IMR-90 (cell line): ENCODE data around the gene EHD4. TPM values are rescaled to one million over a fixed set of nuclear protein-coding genes. Genes with fewer than 3 reads are reported as not detected.

Experiments
- ATAC-seq: fragments of 200-7000 bp; cut with Tn5 transposase; 2 replicates; pipeline ENCODE4 v1.9.1; 2020; ENCODE audit warnings: low read depth, mild to moderate bottlenecking, moderate library complexity
- BruUV-seq: library from RNA; stranded (reverse); fragments of 400-500 nt; replicated peaks from 2 replicates; lab custom pipeline; 2021; lab: Mats Ljungman, UMichigan
- CTCF ChIA-PET: fragments of 300-600 bp; formaldehyde crosslinking; extraction: SDS; loops from one replicate; lab custom pipeline; 2021; ENCODE audit warnings: antibody characterized with exemption; lab: Yijun Ruan, JAX
- POLR2A ChIA-PET: fragments of 300-600 bp; sonication (Branson Sonifier 250); formaldehyde crosslinking; loops from one replicate; lab custom pipeline; 2022; ENCODE audit warnings: antibody characterized with exemption; ENCODE audit not compliant: unreplicated experiment; lab: Charles Lee
- DNase-seq: peaks from one replicate; pipeline ENCODE4 v3.0.0; 2013
- H2AFZ ChIP-seq: replicated peaks from 2 replicates; pipeline ENCODE3; 2013; ENCODE audit warnings: low read length, mild to moderate bottlenecking; ENCODE audit not compliant: poor library complexity
- H2AK5ac ChIP-seq: 2 replicates; pipeline ENCODE4 v1.6.1; 2013; ENCODE audit warnings: low read depth, low read length, inconsistent platforms
- H2AK9ac ChIP-seq: replicated peaks from 2 replicates; pipeline ENCODE3; 2013; ENCODE audit warnings: mild to moderate bottlenecking, low read depth, low read length, moderate library complexity; ENCODE audit not compliant: poor library complexity
- H2BK120ac ChIP-seq: 2 replicates; pipeline ENCODE4 v1.6.1; 2013; ENCODE audit warnings: low read depth, low read length, inconsistent platforms
- H2BK15ac ChIP-seq: 3 replicates; pipeline ENCODE4 v1.6.1; 2013; ENCODE audit warnings: low read depth, low read length, inconsistent platforms
- H2BK20ac ChIP-seq: 2 replicates; pipeline ENCODE4 v1.6.1; 2013; ENCODE audit warnings: low read depth, mild to moderate bottlenecking, inconsistent platforms, low read length, moderate library complexity
- H2BK5ac ChIP-seq: 2 replicates; pipeline ENCODE4 v1.6.1; 2013; ENCODE audit warnings: mild to moderate bottlenecking, low read depth, low read length, inconsistent platforms; ENCODE audit not compliant: poor library complexity, severe bottlenecking
- H3K14ac ChIP-seq: replicated peaks from 2 replicates; pipeline ENCODE4 v1.6.1; 2013; ENCODE audit warnings: low read depth, low read length, inconsistent platforms
- H3K18ac ChIP-seq: 2 replicates; pipeline ENCODE4 v1.6.1; 2013; ENCODE audit warnings: low read depth, low read length, control low read depth
- H3K23ac ChIP-seq: 2 replicates; pipeline ENCODE4 v1.6.1; 2013; ENCODE audit warnings: low read depth, low read length, inconsistent platforms
- H3K27ac ChIP-seq: 2 replicates; pipeline ENCODE4 v1.5.1; 2013; ENCODE audit warnings: mild to moderate bottlenecking, control low read depth, low read length; ENCODE audit not compliant: insufficient read depth
- H3K27me3 ChIP-seq: 2 replicates; pipeline ENCODE4 v1.6.1; 2013; ENCODE audit warnings: low read length; ENCODE audit not compliant: control insufficient read depth, insufficient read depth
- H3K36me3 ChIP-seq: 2 replicates; pipeline ENCODE4 v1.6.1; 2013; ENCODE audit warnings: low read length, mixed read lengths; ENCODE audit not compliant: control insufficient read depth, insufficient read depth
- H3K4ac ChIP-seq: 2 replicates; pipeline ENCODE4 v1.6.1; 2013; ENCODE audit warnings: low read depth, low read length, inconsistent platforms
- H3K4me1 ChIP-seq: 2 replicates; pipeline ENCODE4 v1.6.1; 2013; ENCODE audit warnings: low read length, mixed read lengths; ENCODE audit not compliant: control insufficient read depth, insufficient read depth
- H3K4me2 ChIP-seq: 2 replicates; pipeline ENCODE4 v1.6.1; 2013; ENCODE audit warnings: low read depth, mild to moderate bottlenecking, control low read depth, low read length, moderate library complexity
- H3K4me3 ChIP-seq: 2 replicates; pipeline ENCODE4 v1.5.1; 2013; ENCODE audit warnings: low read depth, mild to moderate bottlenecking, control low read depth, low read length, moderate library complexity; ENCODE audit not compliant: insufficient read depth
- H3K56ac ChIP-seq: 2 replicates; pipeline ENCODE4 v1.6.1; 2013; ENCODE audit warnings: low read length, inconsistent platforms; ENCODE audit not compliant: insufficient read depth; ENCODE audit errors: extremely low read depth
- H3K79me1 ChIP-seq, 2 experiments: 2 replicates each; pipeline ENCODE4 v1.6.1; 2013; ENCODE audit warnings: low read length in 2 of 2, inconsistent platforms in 1 of 2, low read depth in 1 of 2
- H3K9ac ChIP-seq: 2 replicates; pipeline ENCODE4 v1.6.1; 2013; ENCODE audit warnings: low read depth, low read length, control low read depth
- H3K9me1 ChIP-seq: 2 replicates; pipeline ENCODE4 v1.6.1; 2013; ENCODE audit warnings: low read length, inconsistent platforms; ENCODE audit not compliant: insufficient read depth
- H3K9me3 ChIP-seq: 2 replicates; pipeline ENCODE4 v1.6.1; 2013; ENCODE audit warnings: low read length; ENCODE audit not compliant: control insufficient read depth, insufficient read depth
- H4K20me1 ChIP-seq: 2 replicates; pipeline ENCODE4 v1.6.1; 2013; ENCODE audit warnings: low read length, inconsistent platforms; ENCODE audit not compliant: insufficient read depth
- H4K5ac ChIP-seq: 2 replicates; pipeline ENCODE4 v1.6.1; 2013; ENCODE audit warnings: mild to moderate bottlenecking, low read depth, low read length, control low read depth
- H4K8ac ChIP-seq, 2 experiments: 2 replicates each; pipeline ENCODE4 v1.6.1; 2013; ENCODE audit warnings: low read depth in 2 of 2, low read length in 2 of 2, control low read depth in 1 of 2, inconsistent platforms in 1 of 2
- H4K91ac ChIP-seq: 2 replicates; pipeline ENCODE4 v1.6.1; 2013; ENCODE audit warnings: low read depth, low read length, inconsistent platforms; ENCODE audit not compliant: insufficient read depth
- BHLHE40 ChIP-seq: fragments of 150-350 bp; IDR thresholded peaks from 2 replicates; pipeline ENCODE4 v1.6.1; 2016; ENCODE audit warnings: mild to moderate bottlenecking, low read depth, low read length
- CEBPB ChIP-seq: IDR thresholded peaks from 2 replicates; pipeline ENCODE4 v1.6.1; 2012; ENCODE audit warnings: low read depth, low read length, improper control_type of control experiment
- FOS ChIP-seq: fragments of 150-350 bp; IDR thresholded peaks from 2 replicates; pipeline ENCODE4 v1.6.1; 2016; ENCODE audit warnings: low read depth, low read length
- MAFK ChIP-seq: IDR thresholded peaks from 2 replicates; pipeline ENCODE4 v1.6.1; 2012; ENCODE audit warnings: low read depth, low read length, improper control_type of control experiment
- NFE2L2 ChIP-seq: fragments of 150-350 bp; IDR thresholded peaks from 2 replicates; pipeline ENCODE4 v1.6.1; 2016; ENCODE audit warnings: low read depth, mild to moderate bottlenecking, low read length
- POLR2A ChIP-seq: IDR thresholded peaks from 2 replicates; pipeline ENCODE4 v1.6.1; 2012; ENCODE audit warnings: mild to moderate bottlenecking, low read depth, low read length
- RAD21 ChIP-seq: IDR thresholded peaks from 2 replicates; pipeline ENCODE4 v1.6.1; 2012; ENCODE audit warnings: low read length, improper control_type of control experiment
- RCOR1 ChIP-seq: IDR thresholded peaks from 2 replicates; pipeline ENCODE4 v1.6.1; 2012; ENCODE audit warnings: mild to moderate bottlenecking, low read length, improper control_type of control experiment; ENCODE audit not compliant: insufficient replicate concordance
- RFX5 ChIP-seq: IDR thresholded peaks from 2 replicates; pipeline ENCODE4 v1.8.0; 2012; ENCODE audit warnings: low read depth, mild to moderate bottlenecking, low read length, moderate library complexity
- WGBS, 2 experiments: methylation state at CpG; one replicate each; pipeline versions ENCODE4 v1.1.5 to v1.1.7; 2013; ENCODE audit warnings: missing lambda C conversion rate in 2 of 2; ENCODE audit not compliant: insufficient read length in 1 of 2; ENCODE audit errors: extremely low coverage in 2 of 2; 5-methylcytosine and 5-hydroxymethylcytosine counted together
- dilution Hi-C: fragments of 300-500 bp; cut with HindIII; formaldehyde crosslinking; loops from one replicate; pipeline ENCODE4 v1.14.3; 2018; ENCODE audit warnings: low sequenced_read_pairs; ENCODE audit not compliant: unreplicated experiment
- in situ Hi-C: fragments of 300-500 bp; cut with MboI; formaldehyde crosslinking; loops from 3 replicates; pipeline ENCODE4 v1.14.3; 2019; ENCODE audit warnings: low sequenced_read_pairs, inconsistent platforms, mixed read lengths
- intact Hi-C: fragments of 100-400 bp; cut with micrococcal nuclease; formaldehyde crosslinking; loops from 2 replicates; pipeline ENCODE4 v1.10.0; 2022
- polyA plus RNA-seq, 3 experiments: library from polyadenylated mRNA; depleted of rRNA; stranded (reverse); fragments of >200 nt; gene quantifications; 2 replicates each; pipeline ENCODE4 v1.2.3, GENCODE V29; 2012; ENCODE audit warnings: low replicate concordance in 1 of 3
- total RNA-seq: library from RNA; depleted of rRNA; stranded (reverse); fragments of >200 nt; gene quantifications from 2 replicates; pipeline ENCODE4 v1.2.3, GENCODE V29; 2012
- TF ChIP-seq, protein P1 (sequence below): fragments of 150-350 bp; IDR thresholded peaks from 2 replicates; pipeline ENCODE4 v1.6.1; 2017; ENCODE audit warnings: mild to moderate bottlenecking, antibody characterized with exemption, low read length, low read depth
- TF ChIP-seq, protein P2 (sequence below): conservative IDR thresholded peaks from 2 replicates; pipeline ENCODE4 v1.5.1; 2012; ENCODE audit warnings: mild to moderate bottlenecking, low read depth, low read length, improper control_type of control experiment
- TF ChIP-seq, protein P3 (sequence below): fragments of 150-350 bp; IDR thresholded peaks from 2 replicates; pipeline ENCODE4 v1.6.1; 2016; ENCODE audit warnings: low read depth, mild to moderate bottlenecking, low read length, moderate library complexity, borderline replicate concordance

The EHD4 gene
- total and polyA plus RNA-seq, 2 of the 4 experiments (the other 2 are of a cell fraction), result 21.0 to 29.0 TPM

DNA sequence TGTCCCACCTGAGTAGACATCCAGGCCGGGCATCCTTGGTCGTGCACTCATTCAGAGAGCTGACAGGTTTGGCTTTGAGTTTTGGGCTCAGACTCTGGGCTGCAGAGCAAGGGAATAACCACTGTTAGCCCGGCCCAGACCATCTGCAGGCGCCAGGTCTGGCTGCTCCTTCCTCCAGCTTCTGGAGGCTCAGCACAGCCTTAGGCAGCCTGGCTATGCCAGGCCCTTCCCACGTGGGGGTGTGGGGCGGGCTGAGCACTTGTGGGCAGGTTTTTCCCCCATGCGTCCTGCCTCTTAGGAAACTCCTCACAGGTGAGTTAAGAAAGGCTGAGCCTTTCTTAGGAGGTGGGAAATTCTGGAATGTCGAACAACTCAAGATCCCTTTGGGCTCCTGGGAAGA, 122.5 kb downstream of the EHD4 start:
- Histone ChIP-seq H3K36me3 (peaks cover 16% of the 10 kb centered on the region), H3K4me3 (no peak overlapping the region), H2AFZ (no peak overlapping the region), H2AK5ac (no peak overlapping the region), H3K4ac (no peak overlapping the region), H3K9me1 (no peaks in the 10 kb centered on the region), H2BK15ac (no peak overlapping the region), H3K14ac (no peak overlapping the region), H3K9ac (no peak overlapping the region), H2AK9ac (no peak overlapping the region), H3K9me3 (no peaks in the 10 kb centered on the region), H3K18ac (no peak overlapping the region), H3K23ac (no peak overlapping the region), H4K5ac (no peak overlapping the region), H3K79me1 (no peaks in the 10 kb centered on the region), H3K4me2 (no peak overlapping the region), H3K27me3 (peaks cover 12% of the 10 kb centered on the region; the same call in 1 of the 2 replicates), H2BK20ac (no peak overlapping the region), H4K20me1 (no peaks in the 10 kb centered on the region), H4K91ac (no peak overlapping the region), H3K4me1 (no peaks in the 10 kb centered on the region; the same call in 1 of the 2 replicates), H2BK5ac (no peak overlapping the region), H4K8ac (no peak overlapping the region), H3K56ac (no peak overlapping the region), H2BK120ac (no peak overlapping the region), H3K27ac (no peak overlapping the region)
- BruUV-seq, result no TSS peak
- in situ Hi-C loops (no loop called here), dilution Hi-C loops (no loop called here), intact Hi-C loops (no loop called here)
- POLR2A ChIA-PET, result no interaction called here
- DNase-seq (no peak), ATAC-seq (no peak)
- WGBS, 2 experiments, result 93% methylated on average over 3 of the region's 8 CpGs; no CpG with 5 or more reads in 1 of the 2 experiments
- CTCF ChIA-PET, result no interaction called here
- TF ChIP-seq, protein P1, sequence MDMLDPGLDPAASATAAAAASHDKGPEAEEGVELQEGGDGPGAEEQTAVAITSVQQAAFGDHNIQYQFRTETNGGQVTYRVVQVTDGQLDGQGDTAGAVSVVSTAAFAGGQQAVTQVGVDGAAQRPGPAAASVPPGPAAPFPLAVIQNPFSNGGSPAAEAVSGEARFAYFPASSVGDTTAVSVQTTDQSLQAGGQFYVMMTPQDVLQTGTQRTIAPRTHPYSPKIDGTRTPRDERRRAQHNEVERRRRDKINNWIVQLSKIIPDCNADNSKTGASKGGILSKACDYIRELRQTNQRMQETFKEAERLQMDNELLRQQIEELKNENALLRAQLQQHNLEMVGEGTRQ, result no peak
- TF ChIP-seq RCOR1, result no peak
- no peak for TF ChIP-seq NFE2L2
- TF ChIP-seq CEBPB, result no peak
- no peak for TF ChIP-seq POLR2A
- no peak for TF ChIP-seq RFX5
- TF ChIP-seq MAFK, result no peak
- TF ChIP-seq, protein P2, sequence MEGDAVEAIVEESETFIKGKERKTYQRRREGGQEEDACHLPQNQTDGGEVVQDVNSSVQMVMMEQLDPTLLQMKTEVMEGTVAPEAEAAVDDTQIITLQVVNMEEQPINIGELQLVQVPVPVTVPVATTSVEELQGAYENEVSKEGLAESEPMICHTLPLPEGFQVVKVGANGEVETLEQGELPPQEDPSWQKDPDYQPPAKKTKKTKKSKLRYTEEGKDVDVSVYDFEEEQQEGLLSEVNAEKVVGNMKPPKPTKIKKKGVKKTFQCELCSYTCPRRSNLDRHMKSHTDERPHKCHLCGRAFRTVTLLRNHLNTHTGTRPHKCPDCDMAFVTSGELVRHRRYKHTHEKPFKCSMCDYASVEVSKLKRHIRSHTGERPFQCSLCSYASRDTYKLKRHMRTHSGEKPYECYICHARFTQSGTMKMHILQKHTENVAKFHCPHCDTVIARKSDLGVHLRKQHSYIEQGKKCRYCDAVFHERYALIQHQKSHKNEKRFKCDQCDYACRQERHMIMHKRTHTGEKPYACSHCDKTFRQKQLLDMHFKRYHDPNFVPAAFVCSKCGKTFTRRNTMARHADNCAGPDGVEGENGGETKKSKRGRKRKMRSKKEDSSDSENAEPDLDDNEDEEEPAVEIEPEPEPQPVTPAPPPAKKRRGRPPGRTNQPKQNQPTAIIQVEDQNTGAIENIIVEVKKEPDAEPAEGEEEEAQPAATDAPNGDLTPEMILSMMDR, result no peak
- no peak for TF ChIP-seq BHLHE40
- TF ChIP-seq, protein P3, sequence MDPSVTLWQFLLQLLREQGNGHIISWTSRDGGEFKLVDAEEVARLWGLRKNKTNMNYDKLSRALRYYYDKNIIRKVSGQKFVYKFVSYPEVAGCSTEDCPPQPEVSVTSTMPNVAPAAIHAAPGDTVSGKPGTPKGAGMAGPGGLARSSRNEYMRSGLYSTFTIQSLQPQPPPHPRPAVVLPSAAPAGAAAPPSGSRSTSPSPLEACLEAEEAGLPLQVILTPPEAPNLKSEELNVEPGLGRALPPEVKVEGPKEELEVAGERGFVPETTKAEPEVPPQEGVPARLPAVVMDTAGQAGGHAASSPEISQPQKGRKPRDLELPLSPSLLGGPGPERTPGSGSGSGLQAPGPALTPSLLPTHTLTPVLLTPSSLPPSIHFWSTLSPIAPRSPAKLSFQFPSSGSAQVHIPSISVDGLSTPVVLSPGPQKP, result no peak
- TF ChIP-seq FOS, result no peak
- TF ChIP-seq RAD21, result no peak
